Measurements from ENCODE around the gene MAGIX. TPM values are rescaled to one million over a fixed set of nuclear protein-coding genes. Genes with fewer than 3 reads are reported as not detected.

The MAGIX gene
- total RNA-seq = 0.40 and 3.4 TPM in 2 replicates

DNA sequence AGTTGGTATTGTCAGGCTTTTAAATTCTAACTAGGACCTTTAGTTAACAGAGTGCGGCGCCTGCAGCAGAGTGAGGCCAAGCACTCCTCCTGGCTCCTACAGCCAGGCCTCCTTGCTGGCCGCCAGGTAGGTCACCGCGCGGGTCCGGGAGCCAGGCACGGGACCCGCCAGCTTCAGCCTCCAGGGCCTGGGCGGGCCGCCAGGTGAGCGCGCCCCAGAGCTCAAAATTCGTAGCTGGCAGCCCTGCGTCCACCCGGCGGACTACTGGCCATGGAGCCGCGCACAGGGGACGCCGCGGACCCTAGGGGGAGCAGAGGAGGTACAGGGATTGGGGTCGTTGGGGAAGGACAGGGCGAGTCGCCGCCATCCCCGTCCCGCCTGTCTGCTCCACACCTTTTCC lies at the start of gene MAGIX:
Gene MAGIX, plus strand, starts transcription at position 139 of the 400 bp plus-strand sequence. Its CDS starts 132 bp downstream, at position 271.

GRCh38 chrX:49171752-49172279 lies 9.3 kb downstream of the MAGIX start, which contains the start of gene PLP2:
Gene PLP2, plus strand, starts transcription at chrX:49171898. Its CDS starts 103 bp downstream, at chrX:49172001.

DNA sequence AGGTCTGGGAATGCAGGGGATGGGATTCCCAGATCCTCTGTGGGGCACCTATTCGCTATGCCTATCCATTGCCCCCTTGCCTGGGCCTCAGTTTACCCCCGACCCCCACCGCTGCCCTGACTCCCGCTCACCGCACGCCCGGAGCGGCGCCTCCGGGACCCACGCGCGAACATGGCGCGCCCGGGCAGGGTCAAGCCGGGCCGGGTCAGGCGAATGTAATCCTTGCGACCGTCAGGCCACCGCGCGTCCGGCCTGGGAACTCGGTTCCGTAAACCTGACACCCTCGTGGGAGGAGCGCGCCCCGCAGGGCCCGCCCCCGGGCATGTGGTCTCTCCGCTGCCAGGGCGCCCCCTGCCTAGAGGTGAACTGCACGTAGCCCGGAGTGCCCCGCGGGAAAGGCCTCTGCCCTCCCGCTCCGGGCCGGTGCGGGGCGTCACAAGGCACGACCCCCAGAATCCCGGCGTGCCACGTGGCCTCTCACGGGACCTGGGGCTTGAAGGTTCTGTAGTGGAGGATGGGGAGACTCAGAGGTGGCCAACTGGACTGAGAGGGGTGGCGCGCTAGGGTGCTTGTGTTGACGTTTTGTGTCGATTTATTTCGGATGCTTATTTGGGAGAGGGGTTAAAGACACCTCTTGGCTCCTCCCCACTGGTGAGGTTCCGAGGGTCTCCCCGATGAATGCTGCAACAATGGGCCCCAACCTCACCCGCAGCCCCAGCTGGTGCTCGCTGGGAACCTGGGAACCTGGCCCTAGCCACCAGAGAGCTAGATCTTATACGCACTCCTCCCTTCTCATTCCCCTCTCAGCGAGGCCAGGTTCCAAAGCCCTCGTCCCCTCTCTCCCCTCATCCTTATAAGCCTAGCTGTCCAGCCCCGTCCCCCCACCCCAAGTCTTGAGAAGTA lies 23.8 kb downstream of the MAGIX start, which contains the start of gene PRICKLE3:
Gene PRICKLE3, minus strand, starts transcription at position 249 of the 903 bp plus-strand sequence. Its CDS starts 76 bp downstream, at position 173.

GRCh38 chrX:49199906-49200771 lies 37.6 kb downstream of the MAGIX start, which contains the start of gene SYP:
Gene SYP, minus strand, starts transcription at chrX:49200193. Its CDS starts 7 bp downstream, at chrX:49200186.

Other genes starting within 250 kb of the MAGIX start
- gene PIM2, start 243.7 kb upstream of the MAGIX start, total RNA-seq = 7.7 and 10.3 TPM in 2 replicates
- 28.5 and 42.8 TPM in 2 replicates for gene OTUD5, start 205.2 kb upstream of the MAGIX start, total RNA-seq
- 1.8 and 2.4 TPM in 2 replicates for gene KCND1, start 190.9 kb upstream of the MAGIX start, total RNA-seq
- gene GRIPAP1, start 160.5 kb upstream of the MAGIX start, total RNA-seq = 14.3 and 14.9 TPM in 2 replicates
- gene TFE3, start 119.4 kb upstream of the MAGIX start, total RNA-seq = 57.7 and 85.8 TPM in 2 replicates
- 1.4 and 4.0 TPM in 2 replicates for gene CCDC120, start 103.8 kb upstream of the MAGIX start, total RNA-seq
- 27.6 and 31.5 TPM in 2 replicates for gene PRAF2, start 88.8 kb upstream of the MAGIX start, total RNA-seq
- gene WDR45, start 82.9 kb upstream of the MAGIX start, total RNA-seq = 58.1 and 64.8 TPM in 2 replicates
- gene GPKOW, start 39.0 kb upstream of the MAGIX start, total RNA-seq = 23.1 and 25.0 TPM in 2 replicates
- 59.4 and 80.9 TPM in 2 replicates for gene PLP2, start 9.1 kb downstream of the MAGIX start, total RNA-seq
- 9.4 and 20.1 TPM in 2 replicates for gene PRICKLE3, start 23.6 kb downstream of the MAGIX start, total RNA-seq
- 0.13 TPM in 1 of 2 replicates, not detected in the other for gene SYP, start 37.4 kb downstream of the MAGIX start, total RNA-seq
- gene CACNA1F, start 70.6 kb downstream of the MAGIX start, total RNA-seq = not detected in 2 replicates
- 13.0 and 17.3 TPM in 2 replicates for gene CCDC22, start 72.7 kb downstream of the MAGIX start, total RNA-seq
- 0.39 TPM in 1 of 2 replicates, not detected in the other for gene FOXP3, start 102.0 kb downstream of the MAGIX start, total RNA-seq
- 1.9 and 2.5 TPM in 2 replicates for gene PPP1R3F, start 107.0 kb downstream of the MAGIX start, total RNA-seq
- gene GAGE10, start 140.9 kb downstream of the MAGIX start, total RNA-seq = not detected in 2 replicates
- not detected in 2 replicates for gene GAGE12J, start 159.3 kb downstream of the MAGIX start, total RNA-seq
- gene GAGE13, start 168.8 kb downstream of the MAGIX start, total RNA-seq = not detected in 2 replicates